ENCODE data around the gene INTS13. TPM values are rescaled to one million over a fixed set of nuclear protein-coding genes. Genes with fewer than 3 reads are reported as not detected.

Gene INTS13
- total and polyA plus RNA-seq, 8 donors = 7.4 to 13.8 (median 11.2) TPM

- Histone ChIP-seq H3K27ac (peak overlapping the region; percentile 37 to 72 (median 62)), H3K4me1 (peaks cover 9 to 13% (median 12%) of the 10 kb centered on the region in 3 donors), H3K9me3 (no peaks in the 10 kb centered on the region), H3K4me3 (no peak overlapping the region), H3K27me3 (no peaks in the 10 kb centered on the region), H3K36me3 (no peaks in the 10 kb centered on the region)
- FAIRE-seq (no peak), DNase-seq (peak; percentile 83 to 96 (median 93)), ATAC-seq (peak; percentile 92 to 97 (median 96))
- no peak for TF ChIP-seq CTCF (IDR thresholded peaks at IDR 0.05)
- WGBS, 2 donors = 6 to 9% methylated on average over 6 of the region's 6 CpGs
- intact Hi-C loops (cut with DNase I) = no loop called here
These were observed 59.1 kb downstream of the INTS13 start for GRCh38 chr12:26878661-26879119.

- H3K9me3 ChIP-seq = no peaks in the 10 kb centered on the region
- no peaks in the 10 kb centered on the region for H3K27me3 ChIP-seq
- peaks cover 26 to 33% (median 29%) of the 10 kb centered on the region in 3 donors for H3K4me1 ChIP-seq
- H3K27ac ChIP-seq = no peak overlapping the region
- no peak for FAIRE-seq
- no peaks in the 10 kb centered on the region for H3K36me3 ChIP-seq
- no peak for DNase-seq
- 83% methylated on average over 7 of the region's 7 CpGs for WGBS, 2 donors
- no peak for TF ChIP-seq CTCF (IDR thresholded peaks at IDR 0.05)
- H3K4me3 ChIP-seq = no peak overlapping the region
- ATAC-seq = no peak
- intact Hi-C loops (cut with DNase I) = no loop called here
These were observed 63.1 kb downstream of the INTS13 start for GRCh38 chr12:26874501-26875296.

GRCh38 chr12:26872625-26873024, 65.2 kb downstream of the INTS13 start:
- H3K4me1 ChIP-seq = peaks cover 21 to 35% (median 25%) of the 10 kb centered on the region in 3 donors
- intact Hi-C loops (cut with DNase I) = no loop called here
- FAIRE-seq = no peak
- H3K9me3 ChIP-seq = no peaks in the 10 kb centered on the region
- H3K36me3 ChIP-seq = no peaks in the 10 kb centered on the region
- no peaks in the 10 kb centered on the region for H3K27me3 ChIP-seq
- no peak for TF ChIP-seq CTCF (IDR thresholded peaks at IDR 0.05)
- H3K4me3 ChIP-seq = no peak overlapping the region
- H3K27ac ChIP-seq = no peak overlapping the region
- no peak for ATAC-seq
- no peak for DNase-seq
- 95 to 96% methylated on average over 1 of the region's 1 CpG for WGBS, 2 donors

- peak overlapping the region in 3 of 4 donors; percentile 68 to 83 (median 79) for H3K27ac ChIP-seq
These were observed 65.8 kb downstream of the INTS13 start for GRCh38 chr12:26871985-26872384.

More at GRCh38 chr12:26871985-26872384, 65.8 kb downstream of the INTS13 start:
- TF ChIP-seq CTCF (IDR thresholded peaks at IDR 0.05) = no peak
- no peak overlapping the region for H3K4me3 ChIP-seq
- H3K9me3 ChIP-seq = no peaks in the 10 kb centered on the region
- WGBS, 2 donors = 56 to 63% methylated on average over 2 of the region's 2 CpGs
- intact Hi-C loops (cut with DNase I) = no loop called here
- no peaks in the 10 kb centered on the region for H3K36me3 ChIP-seq
- DNase-seq (no peak), ATAC-seq (no peak), FAIRE-seq (no peak)
- peaks cover 24 to 37% (median 25%) of the 10 kb centered on the region in 3 donors for H3K4me1 ChIP-seq
- H3K27me3 ChIP-seq = no peaks in the 10 kb centered on the region
